ENCODE results near the gene PITPNM3. TPM values are rescaled to one million over a fixed set of nuclear protein-coding genes. Genes with fewer than 3 reads are reported as not detected.

Gene PITPNM3
- total RNA-seq, 1 experiment from 2014 or later, result 0.44 TPM

GRCh38 chr17:6443692-6444570, 112.4 kb downstream of the PITPNM3 start, which contains the start of gene PIMREG:
Gene PIMREG, plus strand, starts transcription at chr17:6444455. Its CDS starts 656 bp downstream, at chr17:6445111.
- DNase-seq (ENCODE audit: low read depth, low spot score) (peak; percentile 71), ATAC-seq (peak; percentile 97)
- peaks cover 7% of the 10 kb centered on the region for H3K4me1 ChIP-seq (ENCODE audit: control insufficient read depth, insufficient read depth, low read length)
- intact Hi-C loops (cut with micrococcal nuclease; ENCODE audit: unreplicated experiment) (no loop called here), in situ Hi-C loops (cut with HindIII; ENCODE audit: low pct_unique_long_range_greater_than_20kb, low sequenced_read_pairs) (no loop called here)
- H3K36me3 ChIP-seq (ENCODE audit: control insufficient read depth, insufficient read depth, low read length), result no peaks in the 10 kb centered on the region
- TF ChIP-seq SIN3A (IDR thresholded peaks at IDR 0.05; ENCODE audit: borderline replicate concordance, insufficient read depth, low read depth, low read length), result peak; percentile 74; the same call in 1 of the 2 replicates
- peak; percentile 80 for TF ChIP-seq POLR2AphosphoS5 (IDR thresholded peaks at IDR 0.05; ENCODE audit: low read depth, low read length)
- TF ChIP-seq CTCF (IDR thresholded peaks at IDR 0.05), result no peak
- 0 out of 2 replicates have a peak, but pooled peaks have one; percentile 50 for TF ChIP-seq TCF7L2 (IDR thresholded peaks at IDR 0.05; ENCODE audit: low read depth, low read length)
- no peak for TF ChIP-seq REST (IDR thresholded peaks at IDR 0.05; ENCODE audit: insufficient read depth in 1 of 2, low read depth in 2 of 2, low read length in 1 of 2)
- CTCF ChIA-PET, result interaction anchor here (0.6 kb wide), 1 partner anchor 1046 kb away, joined by 4 read pairs; no protein-coding TSS in a partner anchor
- H3K4me3 ChIP-seq (ENCODE audit: low read depth in 2 of 2, low read length in 2 of 2), result peak within 1 kb of the TSS; percentile 60 to 78
- no peaks in the 10 kb centered on the region for H3K27me3 ChIP-seq (ENCODE audit: control insufficient read depth, insufficient read depth, low read length)
- no TSS peak for BruUV-seq (replicated peaks)
- H3K9me3 ChIP-seq (ENCODE audit: control insufficient read depth, insufficient read depth, low read depth, low read length), result no peaks in the 10 kb centered on the region
- peak within 1 kb of the TSS; percentile 98 for H3K27ac ChIP-seq (ENCODE audit: low read length)
- POLR2A ChIA-PET, result interaction anchor here (0.6 kb wide), 3 partner anchors 16 to 133 kb away, joined by 9 to 12 read pairs (median 10); no protein-coding TSS in a partner anchor

- ATAC-seq, result no peak
- POLR2A ChIA-PET, result no interaction called here
- Histone ChIP-seq H3K9me3 (ENCODE audit: control insufficient read depth, insufficient read depth, low read depth, low read length) (no peaks in the 10 kb centered on the region), H3K27me3 (ENCODE audit: control insufficient read depth, insufficient read depth, low read length) (no peaks in the 10 kb centered on the region), H3K4me1 (ENCODE audit: control insufficient read depth, insufficient read depth, low read length) (peaks cover 7% of the 10 kb centered on the region), H3K4me3 (ENCODE audit: low read depth in 2 of 2, low read length in 2 of 2) (no peak overlapping the region), H3K27ac (ENCODE audit: low read length) (no peak overlapping the region), H3K36me3 (ENCODE audit: control insufficient read depth, insufficient read depth, low read length) (no peaks in the 10 kb centered on the region)
- intact Hi-C loops (cut with micrococcal nuclease; ENCODE audit: unreplicated experiment), result no loop called here
- no peak for TF ChIP-seq POLR2AphosphoS5 (IDR thresholded peaks at IDR 0.05; ENCODE audit: low read depth, low read length)
- TF ChIP-seq REST (IDR thresholded peaks at IDR 0.05; ENCODE audit: insufficient read depth in 1 of 2, low read depth in 2 of 2, low read length in 1 of 2), result no peak
- no peak for TF ChIP-seq SIN3A (IDR thresholded peaks at IDR 0.05; ENCODE audit: borderline replicate concordance, insufficient read depth, low read depth, low read length)
- no peak for TF ChIP-seq TCF7L2 (IDR thresholded peaks at IDR 0.05; ENCODE audit: low read depth, low read length)
- no peak for TF ChIP-seq CTCF (IDR thresholded peaks at IDR 0.05)
- BruUV-seq (replicated peaks), result no TSS peak
- in situ Hi-C loops (cut with HindIII; ENCODE audit: low pct_unique_long_range_greater_than_20kb, low sequenced_read_pairs), result no loop called here
- DNase-seq (ENCODE audit: low read depth, low spot score), result no peak
- CTCF ChIA-PET, result interaction anchor here (0.6 kb wide), 1 partner anchor 851 kb away, joined by 6 read pairs; no protein-coding TSS in a partner anchor
Measured at GRCh38 chr17:6442775-6443174, 113.6 kb downstream of the PITPNM3 start.
